A549 (cell line): ENCODE data around the gene NRXN3. TPM values are rescaled to one million over a fixed set of nuclear protein-coding genes. Genes with fewer than 3 reads are reported as not detected.

Source experiments
- ATAC-seq, 2 experiments: fragments of 200-7000 bp in 1 of 2; fragments of >200 bp in 1 of 2; cut with Nextera tagmentation in 1 of 2; cut with Tn5 transposase in 1 of 2; 3 replicates each; pipeline versions ENCODE4 v1.8.0 to v1.9.1; 2018 to 2020; ENCODE audit warnings: mild to moderate bottlenecking in 1 of 2, moderate library complexity in 1 of 2
- CTCF ChIA-PET: fragments of 300-600 bp; sonication (Branson Sonifier 250); formaldehyde crosslinking; extraction: SDS; loops from one replicate; lab custom pipeline; 2021; ENCODE audit warnings: antibody characterized with exemption, inconsistent platforms; lab: Yijun Ruan, JAX
- POLR2A ChIA-PET: fragments of 350-600 bp; formaldehyde crosslinking; extraction: SDS; loops from one replicate; lab custom pipeline; 2021; ENCODE audit warnings: antibody characterized with exemption, inconsistent platforms; lab: Yijun Ruan, JAX
- DNase-seq, 2 experiments: peaks; one replicate each; pipeline versions ENCODE4 v3.0.0 to v3.0.0-alpha.2; 2011 to 2016; ENCODE audit warnings: low read depth in 1 of 2, low spot score in 1 of 2
- FAIRE-seq: peaks from 2 replicates; lab custom pipeline; 2011; peaks lifted over from hg19 to GRCh38; lab: Jason Lieb, UNC
- H3K27ac ChIP-seq, 2 experiments: fragments of >200 bp; sonication (Bioruptor Twin); formaldehyde crosslinking; 3 replicates each; pipeline ENCODE4 v1.5.1; 2016 to 2017
- H3K4me1 ChIP-seq: fragments of >200 bp; sonication (Bioruptor Twin); formaldehyde crosslinking; 3 replicates; pipeline ENCODE4 v1.6.1; 2016
- H3K4me2 ChIP-seq: fragments of >200 bp; sonication (Bioruptor Twin); formaldehyde crosslinking; 3 replicates; pipeline ENCODE4 v1.6.1; 2016
- H3K4me3 ChIP-seq: fragments of >200 bp; sonication (Bioruptor Twin); formaldehyde crosslinking; 3 replicates; pipeline ENCODE4 v1.5.1; 2016
- H3K9me3 ChIP-seq: fragments of >200 bp; sonication (Bioruptor Twin); formaldehyde crosslinking; 3 replicates; pipeline ENCODE4 v1.6.1; 2016
- BCL3 ChIP-seq: fragments of >200 bp; sonication (Bioruptor Twin); formaldehyde crosslinking; IDR thresholded peaks from 3 replicates; pipeline ENCODE4 v1.6.1; 2016
- CBX2 ChIP-seq: fragments of 200-600 bp; sonication (generic); IDR thresholded peaks from 2 replicates; pipeline ENCODE4 v1.6.1; 2016; ENCODE audit warnings: low read depth, mild to moderate bottlenecking, borderline replicate concordance
- EHMT2 ChIP-seq: fragments of 200-600 bp; sonication (generic); IDR thresholded peaks from 2 replicates; pipeline ENCODE4 v1.6.1; 2016; ENCODE audit warnings: antibody characterized with exemption, low read depth, mild to moderate bottlenecking, moderate library complexity
- FOSB ChIP-seq: fragments of 250-450 bp; sonication (Bioruptor Pico); IDR thresholded peaks from 2 replicates; pipeline ENCODE4 v1.5.0; 2020; ENCODE audit warnings: mild to moderate bottlenecking, moderate library complexity
- FOXS1 ChIP-seq: fragments of 250-450 bp; sonication (Bioruptor Pico); IDR thresholded peaks from 2 replicates; pipeline ENCODE4 v1.5.0; 2020; ENCODE audit warnings: mild to moderate bottlenecking, moderate library complexity
- HEYL ChIP-seq: fragments of 250-450 bp; sonication (Bioruptor Pico); IDR thresholded peaks from 2 replicates; pipeline ENCODE4 v1.8.0; 2021; ENCODE audit warnings: mild to moderate bottlenecking, moderate library complexity
- HMGXB4 ChIP-seq: fragments of 250-450 bp; sonication (Bioruptor Pico); IDR thresholded peaks from 2 replicates; pipeline ENCODE4 v1.5.0; 2021; ENCODE audit warnings: mild to moderate bottlenecking, moderate library complexity, borderline replicate concordance
- HOXA7 ChIP-seq: fragments of 250-450 bp; sonication (Bioruptor Pico); IDR thresholded peaks from 2 replicates; pipeline ENCODE4 v1.5.0; 2020; ENCODE audit warnings: mild to moderate bottlenecking, moderate library complexity
- JUN ChIP-seq, 2 experiments: fragments of >200 bp; sonication (Bioruptor Twin); formaldehyde crosslinking; IDR thresholded peaks; 2 replicates in 1 of 2; 3 replicates in 1 of 2; pipeline ENCODE4 v1.6.1; 2016 to 2017
- KDM1A ChIP-seq: fragments of 200-600 bp; sonication (generic); IDR thresholded peaks from 2 replicates; pipeline ENCODE4 v1.6.1; 2016; ENCODE audit warnings: low read depth, mild to moderate bottlenecking
- MAZ ChIP-seq: fragments of 150-350 bp; IDR thresholded peaks from 2 replicates; pipeline ENCODE4 v1.6.1; 2014; ENCODE audit warnings: antibody characterized with exemption, low read depth, low read length, borderline replicate concordance
- NFE2L2 ChIP-seq: fragments of 150-350 bp; conservative IDR thresholded peaks from 2 replicates; pipeline ENCODE4 v1.6.1; 2014; ENCODE audit warnings: low read length
- NR3C1 ChIP-seq: fragments of >200 bp; sonication (Bioruptor Twin); formaldehyde crosslinking; IDR thresholded peaks from 3 replicates; pipeline ENCODE4 v1.6.1; 2017
- POLR2A ChIP-seq: IDR thresholded peaks from 2 replicates; pipeline ENCODE4 v1.6.1; 2012; ENCODE audit warnings: mild to moderate bottlenecking, low read length
- RAD21 ChIP-seq, 2 experiments: fragments of >200 bp in 1 of 2; sonication (Bioruptor Twin) in 1 of 2; formaldehyde crosslinking in 1 of 2; IDR thresholded peaks in 1 of 2; conservative IDR thresholded peaks in 1 of 2; 2 replicates in 1 of 2; 3 replicates in 1 of 2; pipeline ENCODE4 v1.6.1; 2012 to 2018; ENCODE audit warnings: inconsistent platforms in 1 of 2
- RCOR1 ChIP-seq: fragments of 150-350 bp; IDR thresholded peaks from 2 replicates; pipeline ENCODE4 v1.6.1; 2014; ENCODE audit warnings: antibody characterized with exemption, low read length, low read depth
- REST ChIP-seq: fragments of 200-600 bp; sonication (generic); IDR thresholded peaks from 2 replicates; pipeline ENCODE4 v1.6.1; 2016; ENCODE audit warnings: antibody characterized with exemption, mild to moderate bottlenecking, moderate library complexity
- RFX5 ChIP-seq: fragments of 450-650 bp; IDR thresholded peaks from 2 replicates; pipeline ENCODE4 v1.7.1; 2014; ENCODE audit warnings: antibody characterized with exemption, mild to moderate bottlenecking, moderate library complexity
- RNF2 ChIP-seq: fragments of 200-600 bp; sonication (generic); IDR thresholded peaks from 2 replicates; pipeline ENCODE4 v1.6.1; 2016; ENCODE audit warnings: low read depth, mild to moderate bottlenecking, antibody characterized with exemption, moderate library complexity, borderline replicate concordance
- USF2 ChIP-seq: fragments of 450-650 bp; IDR thresholded peaks from 2 replicates; pipeline ENCODE4 v1.6.1; 2014; ENCODE audit warnings: antibody characterized with exemption
- ZNF302 ChIP-seq: fragments of 250-450 bp; sonication (Bioruptor Pico); IDR thresholded peaks from 2 replicates; pipeline ENCODE4 v1.9.0; 2021; ENCODE audit warnings: inconsistent platforms, mild to moderate bottlenecking, moderate library complexity
- WGBS: methylation state at CpG from one replicate; pipeline ENCODE4 v1.1.6; 2017; ENCODE audit errors: missing lambda C conversion rate; 5-methylcytosine and 5-hydroxymethylcytosine counted together
- polyA plus RNA-seq, 4 experiments: library from polyadenylated mRNA; depleted of rRNA in 3 of 4; stranded (reverse); fragments of >200 nt; fragmentation: RNase III in 1 of 4; extraction: RNeasy Plus Mini Kit Qiagen cat#74134 plus additional on column Dnase treatment in 1 of 4; gene quantifications; 2 replicates in 3 of 4; 3 replicates in 1 of 4; pipeline ENCODE4 v1.2.3, GENCODE V29; 2011 to 2017

NRXN3 gene
- polyA plus RNA-seq, 2 of the 4 experiments (the other 2 are of a cell fraction): 0.62 to 2.3 TPM

GRCh38 chr14:79196216-79196615 lies 1026.0 kb downstream of the NRXN3 start:
- Histone ChIP-seq H3K4me2 (no peak overlapping the region), H3K27ac (no peak overlapping the region), H3K4me1 (no peaks in the 10 kb centered on the region), H3K9me3 (no peaks in the 10 kb centered on the region)
- ChIA-PET POLR2A (no interaction called here), CTCF (no interaction called here)
- FAIRE-seq: no peak
- no peak for TF ChIP-seq NFE2L2
- TF ChIP-seq FOXS1: no peak
- no peak for TF ChIP-seq ZNF302 (CRISPR knock-in tag)
- TF ChIP-seq HMGXB4 (CRISPR knock-in tag): no peak
- no peak for TF ChIP-seq RCOR1
- TF ChIP-seq USF2: no peak
- TF ChIP-seq HEYL: no peak
- TF ChIP-seq POLR2A: no peak
- no peak for TF ChIP-seq NR3C1
- no peak for TF ChIP-seq MAZ
- no peak for TF ChIP-seq KDM1A
- no peak for TF ChIP-seq REST
- TF ChIP-seq RFX5: no peak
- TF ChIP-seq EHMT2: no peak
- no peak for TF ChIP-seq RAD21 (conservative IDR thresholded peaks at IDR 0.05 in 1 of 2, IDR thresholded peaks at IDR 0.05 in 1 of 2)
- TF ChIP-seq RNF2: no peak
- no peak for TF ChIP-seq BCL3
- TF ChIP-seq FOSB (CRISPR knock-in tag): no peak
- TF ChIP-seq, all 56 proteins: peak for 0
- DNase-seq (no peak), ATAC-seq (no peak)
- WGBS: 0% methylated on average over 1 of the region's 1 CpG
- H3K4me3 ChIP-seq: no peak overlapping the region

- no peak for FAIRE-seq
- H3K9me3 ChIP-seq: no peaks in the 10 kb centered on the region
- H3K27ac ChIP-seq: no peak overlapping the region
- DNase-seq: no peak
- WGBS: 56% methylated on average over 6 of the region's 6 CpGs
- CTCF ChIA-PET: interaction anchor here (0.5 to 0.6 kb wide), 2 partner anchors 16 to 57 kb away, joined by 3 read pairs; no protein-coding TSS in a partner anchor
- no peak for ATAC-seq
- no peak overlapping the region for H3K4me3 ChIP-seq
- TF ChIP-seq NR3C1 (no peak), HEYL (no peak), HOXA7 (CRISPR knock-in tag) (no peak), CBX2 (no peak), JUN (IDR thresholded peaks at IDR 0.05) (no peak), RFX5 (no peak), FOXS1 (no peak)
- H3K4me1 ChIP-seq: no peaks in the 10 kb centered on the region
- POLR2A ChIA-PET: no interaction called here
- no peak overlapping the region for H3K4me2 ChIP-seq
These were observed 1027.3 kb downstream of the NRXN3 start for GRCh38 chr14:79197516-79197915.
